ENCODE data around the gene TEX28.
"Not testable (repeated sequence)": the region's sequence is repeated elsewhere in the genome, so short reads cannot be mapped to it uniquely, and the experiment has no call there.

- not testable (repeated sequence) for TF ChIP-seq POLR2A, CTCF (IDR thresholded peaks at IDR 0.05)
Observed at GRCh38 chrX:154248076-154248475, 46.8 kb downstream of the TEX28 start.

All from heart left ventricle (tissue), 13 donors.